DMS 273 (cell line): ENCODE measurements around the gene IRF7.
A peak's percentile ranks its signal among the peaks of the same experiment; 100 is the strongest.
"Not testable (repeated sequence)": the region's sequence is repeated elsewhere in the genome, so short reads cannot be mapped to it uniquely, and the experiment has no call there.

Experiments used
- DNase-seq: peaks from one replicate; lab custom pipeline; 2025; ENCODE audit not compliant: unreplicated experiment; lab: John Stamatoyannopoulos, UW

IRF7 gene

GRCh38 chr11:584287-584686 is 31.5 kb downstream of the IRF7 start:
- no peak for DNase-seq

DNA sequence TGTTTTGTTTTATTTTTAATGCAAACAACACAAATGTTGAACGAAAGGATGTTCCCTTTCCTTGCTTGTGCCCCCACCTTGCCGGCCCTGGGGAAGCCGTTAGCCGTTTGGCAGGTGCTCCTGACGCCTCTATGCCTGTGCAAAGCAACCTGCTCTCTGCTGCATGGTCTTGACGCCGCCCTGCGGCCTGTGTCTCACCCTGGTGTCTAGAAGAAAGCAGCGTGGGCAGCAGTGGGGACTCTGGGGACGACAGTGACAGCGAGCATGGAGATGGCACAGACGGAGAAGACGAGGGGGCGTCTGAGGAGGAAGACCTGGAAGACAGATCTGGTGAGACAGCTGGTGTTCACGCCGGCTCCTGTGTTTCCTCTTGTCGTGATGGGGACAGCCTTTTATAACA is 34.0 kb downstream of the IRF7 start:
- DNase-seq = no peak

DNA sequence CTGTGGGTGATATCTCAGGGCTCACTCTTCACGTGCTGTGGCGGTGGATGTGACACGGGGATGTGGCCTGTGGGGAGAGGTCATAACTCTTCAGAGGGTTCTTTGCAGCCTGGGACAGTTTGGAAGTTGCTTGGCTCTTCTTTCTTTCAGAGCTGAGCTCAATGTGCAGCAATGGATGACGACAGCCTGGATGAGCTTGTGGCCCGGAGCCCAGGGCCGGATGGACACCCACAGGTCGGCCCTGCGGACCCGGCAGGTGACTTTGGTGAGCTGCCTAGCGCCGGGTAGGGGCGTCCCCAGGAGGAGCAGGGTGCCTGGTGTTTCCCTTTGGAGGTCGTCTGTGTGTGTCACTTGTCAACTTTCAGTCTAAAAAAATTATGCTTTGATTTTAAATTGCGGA is 34.4 kb downstream of the IRF7 start:
- no peak for DNase-seq

GRCh38 chr11:579830-580601 is 35.7 kb downstream of the IRF7 start:
- DNase-seq = no peak

GRCh38 chr11:578276-579035 is 37.3 kb downstream of the IRF7 start:
- no peak for DNase-seq

GRCh38 chr11:577611-577894 is 38.2 kb downstream of the IRF7 start:
- DNase-seq = no peak

DNA sequence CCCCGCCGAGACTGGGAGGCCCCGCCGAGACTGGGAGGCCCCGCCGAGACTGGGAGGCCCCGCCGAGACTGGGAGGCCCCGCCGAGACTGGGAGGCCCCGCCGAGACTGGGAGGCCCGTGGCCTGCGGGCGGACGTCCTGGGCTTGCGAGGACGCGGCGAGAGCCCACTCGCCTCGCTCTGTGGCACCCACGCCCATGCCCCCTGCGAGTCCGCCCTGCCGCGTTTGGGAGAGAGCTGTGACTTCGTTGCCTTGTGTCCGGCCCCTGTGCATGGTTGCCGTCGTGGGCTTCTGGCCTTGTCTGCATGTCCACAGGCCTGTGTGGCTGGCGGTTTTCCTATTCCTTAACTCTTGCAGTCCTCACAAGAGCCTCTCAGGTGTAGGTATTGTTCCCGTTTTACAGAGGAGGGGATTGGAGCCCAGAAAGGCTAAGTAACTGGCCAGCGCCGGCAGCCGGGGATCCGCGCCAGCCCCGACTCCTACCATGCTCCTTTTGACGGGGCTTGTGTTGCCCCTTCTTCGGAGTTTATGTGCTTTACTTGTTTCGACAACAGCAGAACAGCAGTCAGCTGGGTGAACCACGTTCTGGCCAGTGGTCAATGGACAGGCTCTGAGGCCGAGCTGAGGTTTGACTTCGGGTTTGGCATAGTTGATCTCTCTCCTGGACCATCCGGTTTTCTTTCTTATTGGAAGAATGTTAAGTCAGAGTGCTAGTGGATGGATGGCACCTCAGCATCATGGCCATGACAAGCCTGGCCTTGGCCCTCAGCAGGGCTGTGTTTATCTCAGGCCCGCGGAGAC is 38.7 kb downstream of the IRF7 start:
- no peak for DNase-seq

DNA sequence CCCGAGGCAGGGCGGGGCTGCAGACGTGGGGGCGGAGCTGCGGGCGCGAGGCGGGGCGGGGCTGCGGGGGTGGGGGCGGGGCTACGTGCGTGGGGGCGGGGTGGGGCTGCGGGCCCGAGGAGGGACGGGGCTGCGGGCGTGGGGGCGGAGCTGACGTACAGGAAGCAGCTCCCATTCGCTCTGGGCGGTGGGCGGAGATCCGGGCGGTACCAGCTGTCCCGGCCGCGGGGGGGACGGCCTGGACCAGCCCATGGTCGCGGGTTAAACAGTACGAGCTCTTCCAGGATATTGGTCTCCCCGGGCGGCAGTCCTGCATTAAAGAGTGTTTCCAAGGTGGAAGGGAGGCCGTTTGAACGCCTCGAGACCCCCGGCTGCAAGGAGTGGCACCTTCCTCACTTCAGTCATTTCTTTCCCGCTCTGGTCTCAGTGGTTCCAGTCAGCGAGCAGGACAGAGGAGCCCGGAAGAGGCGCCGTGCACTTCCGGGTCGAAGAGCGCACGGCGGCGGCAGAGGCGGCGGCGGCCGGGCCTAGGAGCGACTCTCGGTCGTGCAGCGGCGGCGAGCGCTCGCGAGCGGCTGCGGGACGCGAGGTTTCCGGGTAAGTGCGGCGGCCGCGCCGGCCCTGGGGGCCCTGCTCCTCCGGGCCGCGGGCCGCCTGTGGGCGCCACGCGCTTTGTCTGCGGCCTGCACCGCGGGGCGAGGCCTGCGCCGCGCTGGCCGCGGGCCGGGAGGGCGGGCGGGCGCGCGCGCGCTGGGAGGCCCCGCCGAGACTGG is 39.6 kb downstream of the IRF7 start, which contains the start of gene PHRF1:
TSS of gene PHRF1 (plus strand) at position 475 of the 773 bp plus-strand sequence. CDS start 5,043 bp downstream, outside the sequence.
- DNase-seq = peak; percentile 92

DNA sequence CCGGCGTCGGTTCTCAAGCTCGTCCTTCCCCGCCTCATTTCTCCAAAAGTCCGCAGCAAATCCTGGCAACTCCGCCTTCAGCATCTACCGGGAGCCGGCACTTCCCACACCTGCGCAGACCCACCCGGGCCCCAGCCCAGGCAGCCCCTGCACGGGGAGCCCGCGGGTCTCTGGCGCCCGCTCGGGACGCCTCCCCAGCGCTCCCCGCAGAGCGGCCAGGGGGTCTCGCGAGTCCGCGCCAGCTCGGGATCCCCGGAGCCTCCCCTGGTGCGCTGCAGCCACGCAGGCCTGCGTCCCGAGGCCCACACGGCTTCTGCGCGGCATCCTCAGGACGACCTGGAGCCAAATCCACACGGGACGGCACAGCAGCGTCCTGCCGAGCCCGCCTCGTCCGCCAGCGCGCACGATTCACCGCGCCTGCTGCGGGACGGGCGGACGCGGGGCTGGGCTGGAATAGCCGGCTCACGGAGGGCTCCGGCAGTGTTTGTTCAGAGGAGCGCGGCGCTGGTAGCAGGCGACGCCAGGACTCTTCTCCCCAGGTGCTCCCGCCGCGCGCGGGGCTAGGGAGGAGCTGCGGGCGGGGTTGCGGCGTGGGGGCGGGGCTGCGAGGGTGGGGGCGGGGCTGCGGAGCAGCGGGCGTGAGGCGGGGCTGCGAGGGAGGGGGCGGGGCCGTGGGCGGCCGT is 40.3 kb downstream of the IRF7 start:
- DNase-seq = peak; percentile 84

- no peak for DNase-seq
Measured at GRCh38 chr11:574632-575312, 41.0 kb downstream of the IRF7 start.

DNA sequence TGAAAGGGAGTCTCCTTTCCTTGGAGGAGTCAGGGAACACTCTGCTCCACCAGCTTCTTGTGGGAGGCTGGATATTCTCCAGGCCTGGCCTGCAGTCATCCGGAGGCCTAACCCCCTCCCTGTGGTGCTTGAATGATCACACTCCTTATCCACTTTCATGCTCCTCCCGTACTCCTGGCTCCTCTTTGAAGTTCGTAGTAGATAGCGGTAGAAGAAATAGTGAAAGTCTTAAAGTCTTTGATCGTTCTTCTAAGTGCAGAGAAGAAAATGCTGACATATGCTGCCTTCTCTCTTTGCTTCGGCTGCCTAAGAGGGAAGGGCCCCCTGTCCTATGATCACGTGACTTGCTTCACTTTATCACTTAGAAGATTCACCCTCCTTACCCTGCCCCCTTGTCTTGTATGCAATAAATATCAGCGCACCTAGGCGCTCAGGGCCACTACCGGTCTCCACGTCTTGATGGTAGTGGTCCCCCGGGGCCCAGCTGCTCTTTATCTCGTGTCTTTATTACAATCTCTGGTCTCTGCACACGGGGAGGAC is 41.6 kb downstream of the IRF7 start:
- DNase-seq = not testable (repeated sequence)

GRCh38 chr11:573146-573759 is 42.5 kb downstream of the IRF7 start:
- DNase-seq = no peak

GRCh38 chr11:571802-572185 is 44.0 kb downstream of the IRF7 start:
- no peak for DNase-seq

- DNase-seq = no peak
Measured at GRCh38 chr11:569158-569885, 46.4 kb downstream of the IRF7 start.

DNA sequence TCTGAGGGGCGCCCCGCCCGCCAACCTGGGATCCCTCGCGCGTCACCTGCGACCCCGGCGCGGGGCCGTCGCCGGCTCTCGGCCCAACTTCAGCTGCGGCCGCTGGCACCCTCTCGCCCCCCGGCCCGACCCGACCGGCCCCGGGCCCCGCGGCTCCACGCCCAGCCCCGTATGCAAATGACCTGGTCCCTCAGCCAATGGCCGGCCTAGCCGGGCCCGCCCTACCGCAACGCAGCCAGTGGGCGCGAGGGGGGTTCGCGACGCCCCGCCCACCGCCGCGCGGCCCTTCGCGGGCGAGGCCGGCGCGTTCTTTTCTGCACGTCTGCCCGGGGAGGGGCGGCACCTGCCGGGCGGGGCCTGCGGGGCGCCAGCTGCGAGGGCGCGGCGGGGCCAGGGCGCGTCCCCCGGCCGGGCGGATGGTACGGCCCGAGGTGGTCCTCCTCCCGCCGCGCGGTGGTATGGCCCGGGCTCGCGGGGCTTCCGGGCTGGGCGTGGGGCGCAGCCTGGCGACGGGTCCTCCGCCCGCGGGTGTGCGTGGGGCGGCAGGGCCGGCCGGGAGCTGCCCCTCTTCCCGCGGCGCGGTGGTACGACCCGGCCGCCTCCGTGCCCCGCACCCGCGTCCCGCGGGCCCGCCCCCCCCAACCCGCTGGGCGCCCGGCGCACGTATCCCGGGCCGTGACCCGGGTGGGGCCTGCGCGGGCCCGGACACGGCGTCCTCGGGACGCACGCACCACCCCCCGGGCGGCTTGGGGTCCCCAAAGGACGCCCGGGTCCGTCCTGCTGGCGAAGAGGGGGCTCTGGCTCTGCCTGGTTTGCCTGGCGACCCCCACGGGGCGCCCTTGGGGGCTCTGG is 47.2 kb downstream of the IRF7 start:
- peak; percentile 96 for DNase-seq

GRCh38 chr11:567629-568292 is 48.0 kb downstream of the IRF7 start:
- DNase-seq = no peak

GRCh38 chr11:567011-567628 is 48.6 kb downstream of the IRF7 start:
- DNase-seq = no peak
